Colon (tissue), 2 donors: ENCODE measurements around the gene ATP8B4.

ENCODE experiments used
- FAIRE-seq: peaks from 2 replicates; lab custom pipeline; 2012; peaks lifted over from hg19 to GRCh38; lab: Jason Lieb, UNC
- donor health status: control.
- donor health status: control.

ATP8B4 gene

DNA sequence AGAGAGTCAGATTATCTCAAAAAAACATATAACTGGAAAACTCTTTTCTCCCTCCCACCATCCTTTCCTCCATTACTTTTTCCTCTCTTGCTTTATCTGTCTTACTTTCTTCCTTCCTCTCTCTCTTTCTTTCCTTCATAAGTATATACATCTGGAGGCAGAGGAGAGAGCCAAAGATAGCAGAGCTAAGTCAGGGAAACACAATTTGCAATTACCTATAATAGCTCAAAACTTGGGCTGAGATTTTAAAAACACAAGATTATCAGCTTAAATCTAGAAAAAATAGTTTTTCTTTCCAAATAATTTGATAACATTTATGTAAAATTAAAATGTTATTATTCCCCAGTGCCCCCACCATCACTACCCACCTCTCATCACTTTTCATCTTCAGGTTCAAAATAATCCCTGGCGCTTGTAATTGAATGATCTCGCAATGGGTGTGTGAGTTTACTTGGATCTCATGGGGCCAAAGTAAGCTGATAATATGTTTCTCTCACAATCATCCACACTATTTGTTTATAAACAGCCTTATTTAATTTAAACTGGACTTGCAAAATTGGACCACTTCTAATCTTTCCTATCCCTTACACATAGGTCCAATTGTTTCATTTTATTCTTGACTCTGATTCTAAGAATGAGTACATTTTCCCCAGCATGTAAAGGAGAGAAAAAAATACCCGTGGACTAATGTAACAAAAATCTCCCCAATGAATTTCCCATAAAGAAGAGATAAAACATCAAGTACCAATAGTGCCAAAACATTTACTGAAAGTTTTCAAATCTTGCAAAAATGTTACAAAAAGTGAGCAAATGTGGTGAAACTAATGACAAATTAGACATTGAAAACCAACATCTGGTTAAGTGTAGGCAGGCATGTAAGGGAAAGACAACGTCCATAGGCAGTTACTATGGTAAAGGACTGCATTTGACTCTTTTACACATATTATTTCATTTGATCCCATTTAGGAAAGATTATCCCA is 261.2 kb downstream of the ATP8B4 start:
- no peak for FAIRE-seq

DNA sequence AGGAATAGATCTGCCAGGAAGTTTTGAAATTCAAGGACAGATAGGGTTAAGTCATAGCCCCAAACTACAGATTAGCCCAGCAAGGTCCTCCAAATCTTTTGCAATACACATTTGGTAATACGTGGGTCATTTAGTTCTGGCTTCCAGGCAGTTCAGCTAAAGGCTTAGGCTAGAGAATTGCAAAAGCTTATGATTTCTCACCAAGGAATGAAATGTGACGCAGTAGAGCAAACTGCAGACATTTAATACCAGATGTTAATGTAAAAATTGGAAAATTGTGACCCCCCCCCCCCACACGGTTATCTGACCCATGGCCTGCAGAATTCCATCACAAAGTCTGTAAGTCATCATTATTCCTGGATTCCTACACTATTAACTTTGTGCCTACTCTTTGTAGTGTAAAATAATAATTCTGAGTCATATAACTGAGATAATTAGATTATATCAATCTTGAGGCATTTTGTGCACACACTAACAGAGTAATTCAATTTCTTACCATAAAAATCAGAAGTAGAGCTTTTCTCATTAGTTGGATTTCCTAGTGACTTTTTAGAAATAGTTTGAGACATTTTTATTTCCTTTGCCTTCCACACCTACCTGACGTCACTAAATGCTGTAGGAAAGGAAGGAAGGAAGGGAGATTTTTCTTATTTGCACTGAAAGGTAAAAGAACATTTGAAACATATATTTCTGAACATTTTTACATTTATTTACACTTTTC is 263.0 kb downstream of the ATP8B4 start:
- FAIRE-seq, result no peak

DNA sequence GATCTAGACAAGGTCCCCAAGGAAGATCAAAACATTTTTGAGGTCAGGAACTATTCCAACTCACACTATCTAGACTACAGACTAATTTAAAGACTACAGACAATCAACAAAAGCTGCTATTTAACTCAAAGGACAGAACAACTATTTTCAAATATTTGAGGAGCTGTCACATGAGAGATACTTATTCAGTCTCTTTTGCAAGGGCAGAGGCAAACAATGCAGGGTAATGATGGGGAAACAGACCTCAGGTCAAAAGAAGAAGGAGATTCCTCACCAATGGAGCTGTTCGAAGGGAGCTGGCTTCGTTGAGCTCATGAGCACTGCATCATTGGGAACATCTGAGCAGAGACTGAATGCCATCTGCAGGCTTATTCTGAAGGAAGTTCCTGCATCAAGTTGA is 266.3 kb downstream of the ATP8B4 start:
- FAIRE-seq, result no peak

GRCh38 chr15:49848807-49849206 is 270.2 kb downstream of the ATP8B4 start:
- no peak for FAIRE-seq

GRCh38 chr15:49848282-49848724 is 270.7 kb downstream of the ATP8B4 start:
- FAIRE-seq, result no peak

- FAIRE-seq, result no peak
Observed at GRCh38 chr15:49847423-49848281, 271.4 kb downstream of the ATP8B4 start.

DNA sequence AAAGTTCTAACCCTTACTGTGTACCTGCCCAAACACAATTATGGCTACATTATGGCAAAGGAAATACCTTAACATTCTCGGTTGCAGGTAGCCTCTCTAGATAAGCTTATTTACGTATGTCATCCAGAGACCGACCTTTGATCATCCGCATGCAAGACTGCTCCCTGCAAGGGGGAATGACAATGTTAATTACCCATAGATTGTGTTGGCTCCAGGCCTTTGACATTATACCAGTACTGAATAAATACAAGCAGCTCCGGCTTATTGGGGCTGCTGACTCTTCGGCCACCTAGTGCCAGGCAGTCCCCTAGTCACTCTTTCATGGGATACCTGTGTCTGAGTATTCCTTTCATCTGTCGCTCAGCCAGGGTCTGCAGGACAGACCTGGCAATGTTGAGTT is 274.6 kb downstream of the ATP8B4 start:
- no peak for FAIRE-seq

DNA sequence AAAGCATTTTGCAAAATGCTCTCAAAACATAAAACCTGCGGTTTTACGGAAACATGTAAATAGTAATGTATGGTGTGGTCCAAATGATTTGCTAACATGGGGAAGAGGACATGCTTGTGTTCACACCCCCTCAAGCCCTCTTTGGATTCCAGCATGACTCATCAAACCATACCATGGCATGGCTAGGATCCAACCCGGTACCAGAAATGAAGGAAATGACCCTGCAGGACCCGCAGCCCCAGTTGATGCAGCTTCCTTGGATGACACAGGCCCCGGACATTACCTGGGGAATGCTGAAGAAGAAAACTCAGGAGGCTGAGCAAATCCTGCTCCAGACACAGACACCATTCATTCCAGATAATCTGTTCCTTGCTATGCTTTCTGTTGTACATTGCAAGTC is 275.3 kb downstream of the ATP8B4 start:
- FAIRE-seq, result no peak

DNA sequence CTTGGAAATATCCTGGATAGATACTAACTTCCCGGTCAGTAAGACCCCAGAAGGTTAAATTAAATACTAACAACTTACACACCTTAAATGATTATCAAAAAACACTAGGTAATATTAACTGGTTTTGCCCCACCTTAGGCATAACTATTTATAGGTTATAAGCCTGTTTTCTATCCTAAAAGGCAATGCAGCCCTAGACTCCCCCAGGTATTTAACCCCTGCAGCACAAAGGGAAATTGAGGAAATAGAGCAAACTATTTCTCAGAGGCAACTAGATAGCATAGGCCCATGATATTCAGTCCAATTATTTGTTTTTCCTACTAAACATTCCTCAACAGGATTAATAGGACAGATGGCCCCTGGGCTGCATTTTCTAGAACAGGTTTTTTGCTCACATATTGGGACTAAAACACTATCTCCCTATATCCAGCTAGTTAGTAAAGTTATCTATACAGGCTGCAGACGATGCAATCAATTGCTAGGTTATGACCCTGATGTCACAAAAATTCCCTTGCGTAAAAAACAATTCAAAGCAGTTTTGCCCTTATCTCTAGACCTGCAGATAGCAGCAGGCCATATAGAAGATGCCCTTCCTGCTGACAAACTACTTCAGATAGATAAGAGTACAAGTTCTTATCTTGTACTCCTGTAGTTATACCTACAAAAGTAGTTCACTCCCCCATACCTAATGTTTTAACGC is 276.9 kb downstream of the ATP8B4 start:
- FAIRE-seq, result no peak

GRCh38 chr15:49832511-49832910 is 286.5 kb downstream of the ATP8B4 start:
- no peak for FAIRE-seq

GRCh38 chr15:49831206-49831965 is 287.6 kb downstream of the ATP8B4 start:
- no peak for FAIRE-seq

GRCh38 chr15:49830391-49830790 is 288.6 kb downstream of the ATP8B4 start:
- no peak for FAIRE-seq

- no peak for FAIRE-seq
Observed at GRCh38 chr15:49827311-49827710, 291.7 kb downstream of the ATP8B4 start.

DNA sequence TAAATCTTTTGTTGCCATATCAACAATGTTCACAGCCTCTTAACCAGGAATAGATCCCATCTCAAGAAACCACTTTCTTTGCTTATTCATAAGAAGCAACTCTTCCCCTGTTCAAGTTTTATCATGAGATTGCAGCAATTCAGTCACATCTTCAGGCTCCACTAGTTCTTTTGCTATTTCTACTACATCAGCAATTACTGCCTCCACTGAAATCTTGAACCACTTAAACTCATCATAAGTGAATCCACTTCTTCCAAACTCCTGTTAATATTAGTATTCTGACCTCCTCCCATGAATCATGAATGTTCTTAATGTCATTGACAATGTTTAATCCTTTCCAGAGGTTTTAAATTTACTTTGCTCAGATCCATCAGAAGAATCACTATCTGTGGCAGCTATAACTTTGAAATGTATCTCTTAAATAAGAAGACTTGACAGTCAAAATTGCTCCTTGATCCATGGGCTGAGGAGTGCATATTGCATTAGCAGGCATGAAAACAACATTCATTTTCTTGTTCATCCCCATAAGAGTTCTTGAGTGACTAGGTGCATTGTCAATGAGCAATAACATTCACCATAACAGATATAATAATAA is 292.3 kb downstream of the ATP8B4 start:
- no peak for FAIRE-seq

GRCh38 chr15:49824775-49825099 is 294.3 kb downstream of the ATP8B4 start:
- no peak for FAIRE-seq

- FAIRE-seq, result no peak
Observed at GRCh38 chr15:49823987-49824774, 294.9 kb downstream of the ATP8B4 start.

DNA sequence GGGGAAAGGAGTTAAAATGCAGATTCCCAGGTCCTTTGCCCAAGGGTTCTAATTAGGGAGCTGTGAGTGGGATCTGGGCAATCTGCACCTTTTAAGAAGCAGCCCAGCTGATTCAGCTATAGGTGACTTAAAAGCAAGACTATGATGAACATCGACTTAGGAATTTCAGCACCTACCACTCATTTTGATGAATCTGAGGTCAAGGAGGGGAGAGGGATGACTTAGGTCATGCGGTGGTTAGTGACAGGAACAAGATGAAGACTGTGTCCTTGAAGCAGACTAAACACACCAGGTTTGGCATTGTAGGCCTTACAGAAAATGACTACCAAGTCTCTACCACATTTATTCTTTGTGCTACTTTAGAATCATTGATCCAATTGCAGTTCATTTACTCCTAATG is 301.9 kb downstream of the ATP8B4 start:
- no peak for FAIRE-seq

DNA sequence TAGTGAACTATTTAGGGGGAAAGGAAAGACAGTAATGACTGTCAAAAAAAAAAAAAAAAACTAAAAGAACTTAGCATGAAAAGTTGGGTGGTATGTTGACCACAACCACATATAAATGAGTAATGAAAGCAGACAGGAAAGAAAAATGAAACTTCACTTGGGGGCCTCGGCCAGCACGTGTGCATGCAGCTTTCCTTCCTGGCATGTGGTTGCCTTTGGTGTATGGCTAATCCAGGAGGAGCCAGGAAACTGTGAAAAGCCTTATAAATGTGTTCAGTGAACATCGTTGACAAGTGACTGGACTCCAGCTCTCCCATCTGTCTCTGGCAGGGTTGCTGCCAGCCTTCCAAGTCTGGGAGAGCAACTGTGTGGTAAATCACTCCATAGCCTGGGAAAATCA is 303.1 kb downstream of the ATP8B4 start:
- FAIRE-seq, result no peak

DNA sequence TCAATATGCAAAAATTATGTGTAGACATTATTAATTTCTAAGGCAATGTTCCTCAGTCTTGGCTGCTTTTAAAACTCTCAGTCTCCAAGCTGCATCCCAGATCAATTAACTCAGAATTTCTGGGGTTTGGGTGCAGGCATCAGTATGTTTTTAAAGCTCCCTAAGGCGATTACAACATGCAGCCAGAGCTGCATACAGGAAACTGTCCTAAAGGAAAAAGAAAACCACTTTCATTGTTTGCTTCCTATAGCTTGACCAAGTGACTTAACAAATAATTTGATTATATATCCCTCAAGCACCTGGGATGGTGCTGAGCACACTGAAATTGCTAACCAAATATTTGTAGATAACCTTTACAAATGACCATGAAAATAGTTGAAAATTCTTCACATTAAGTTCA is 303.5 kb downstream of the ATP8B4 start:
- FAIRE-seq, result no peak

- no peak for FAIRE-seq
Observed at GRCh38 chr15:49814709-49815108, 304.3 kb downstream of the ATP8B4 start.
